Neural cell (in vitro differentiated cells): ENCODE data around the gene ADPRHL1. TPM values are rescaled to one million over a fixed set of nuclear protein-coding genes. Genes with fewer than 3 reads are reported as not detected.
"Not testable (repeated sequence)": the region's sequence is repeated elsewhere in the genome, so short reads cannot be mapped to it uniquely, and the experiment has no call there.

ENCODE experiments used
- H2AFZ ChIP-seq: fragments of 200-600, 300-800 bp; sonication (generic), shearing (Covaris generic); 2 replicates; pipeline ENCODE4 v1.6.0; 2014; ENCODE audit warnings: low read depth, mild to moderate bottlenecking, antibody characterized with exemption, low read length, moderate library complexity
- H3F3A ChIP-seq: fragments of 200-600 bp; shearing (Covaris generic); 2 replicates; pipeline ENCODE4 v1.6.1; 2016; ENCODE audit warnings: mild to moderate bottlenecking, moderate library complexity, mixed read lengths, antibody characterized with exemption, low read length; ENCODE audit not compliant: insufficient read depth, poor library complexity, severe bottlenecking
- H3K27ac ChIP-seq: fragments of 200-600, 300-800 bp; sonication (generic), shearing (Covaris generic); 2 replicates; pipeline ENCODE4 v1.5.1; 2014; ENCODE audit warnings: mild to moderate bottlenecking, low read length, moderate library complexity
- H3K27me3 ChIP-seq: fragments of 300-800, 200-600 bp; sonication (generic), shearing (Covaris generic); 2 replicates; pipeline ENCODE4 v1.6.0; 2014; ENCODE audit warnings: mild to moderate bottlenecking, low read depth, low read length, moderate library complexity; ENCODE audit not compliant: insufficient read depth
- H3K36me3 ChIP-seq: fragments of 300-800, 200-600 bp; sonication (generic), shearing (Covaris generic); 2 replicates; pipeline ENCODE4 v1.5.1; 2014; ENCODE audit warnings: mild to moderate bottlenecking, antibody characterized with exemption, low read length, moderate library complexity; ENCODE audit not compliant: insufficient read depth
- H3K4me2 ChIP-seq: fragments of 300-800, 200-600 bp; sonication (generic), shearing (Covaris generic); 2 replicates; pipeline ENCODE4 v1.6.0; 2014; ENCODE audit warnings: mild to moderate bottlenecking, low read length
- H3K4me3 ChIP-seq: fragments of 300-800, 200-600 bp; sonication (generic), shearing (Covaris generic); 2 replicates; pipeline ENCODE4 v1.5.1; 2014; ENCODE audit warnings: mild to moderate bottlenecking, low read length, moderate library complexity
- H3K79me2 ChIP-seq: fragments of 200-600 bp; shearing (Covaris generic); replicated peaks from 2 replicates; pipeline ENCODE4 v1.6.0; 2014; ENCODE audit warnings: mild to moderate bottlenecking, low read length, moderate library complexity; ENCODE audit not compliant: insufficient read depth
- H3K9ac ChIP-seq: fragments of 300-800, 200-600 bp; sonication (generic), shearing (Covaris generic); 2 replicates; pipeline ENCODE4 v1.6.1; 2016; ENCODE audit warnings: mild to moderate bottlenecking, low read length, mixed read lengths
- H3K9me2 ChIP-seq: fragments of 200-600 bp; shearing (Covaris generic); 2 replicates; pipeline ENCODE4 v1.6.1; 2016; ENCODE audit warnings: mild to moderate bottlenecking, low read length, mixed read lengths; ENCODE audit not compliant: insufficient read depth
- H3K9me3 ChIP-seq: fragments of 200-600, 300-800 bp; sonication (generic), shearing (Covaris generic); 2 replicates; pipeline ENCODE4 v1.6.1; 2016; ENCODE audit warnings: mild to moderate bottlenecking, mixed run types, low read length, moderate library complexity, mixed read lengths
- H4K20me1 ChIP-seq: fragments of 200-600 bp; shearing (Covaris generic); 2 replicates; pipeline ENCODE4 v1.6.1; 2016; ENCODE audit warnings: mild to moderate bottlenecking, mixed run types; ENCODE audit not compliant: insufficient read depth
- CTCF ChIP-seq: fragments of 450-650 bp; IDR thresholded peaks from 2 replicates; pipeline ENCODE4 v1.5.1; 2014; ENCODE audit warnings: antibody characterized with exemption, mild to moderate bottlenecking, moderate library complexity; ENCODE audit not compliant: poor library complexity, severe bottlenecking
- EP300 ChIP-seq: fragments of 450-650 bp; conservative IDR thresholded peaks from 2 replicates; pipeline ENCODE4 v1.6.1; 2014; ENCODE audit warnings: antibody characterized with exemption, mild to moderate bottlenecking, moderate library complexity; ENCODE audit not compliant: poor library complexity, severe bottlenecking
- EZH2 ChIP-seq: fragments of 200-600, 300-800 bp; shearing (Covaris generic), sonication (generic); IDR thresholded peaks from 2 replicates; pipeline ENCODE4 v1.6.1; 2014; ENCODE audit warnings: antibody characterized with exemption, low read length, borderline replicate concordance, mild to moderate bottlenecking; ENCODE audit not compliant: insufficient read depth, poor library complexity, severe bottlenecking
- MXI1 ChIP-seq: fragments of 450-650 bp; conservative IDR thresholded peaks from 2 replicates; pipeline ENCODE4 v1.6.1; 2014; ENCODE audit warnings: antibody characterized with exemption, mild to moderate bottlenecking; ENCODE audit not compliant: poor library complexity, severe bottlenecking
- POLR2AphosphoS5 ChIP-seq: IDR thresholded peaks from 2 replicates; pipeline ENCODE4 v1.6.1; 2012
- RAD21 ChIP-seq: fragments of 450-650 bp; conservative IDR thresholded peaks from 2 replicates; pipeline ENCODE4 v1.6.1; 2014; ENCODE audit warnings: antibody characterized with exemption, mild to moderate bottlenecking, moderate library complexity
- REST ChIP-seq: IDR thresholded peaks from 2 replicates; pipeline ENCODE4 v1.6.1; 2012; ENCODE audit warnings: borderline replicate concordance
- SMC3 ChIP-seq: fragments of 450-650 bp; conservative IDR thresholded peaks from 2 replicates; pipeline ENCODE4 v1.6.1; 2014; ENCODE audit warnings: antibody characterized with exemption, mild to moderate bottlenecking, moderate library complexity; ENCODE audit not compliant: poor library complexity
- TAF1 ChIP-seq: IDR thresholded peaks from 2 replicates; pipeline ENCODE4 v1.6.1; 2012; ENCODE audit warnings: low read depth
- polyA plus RNA-seq: library from polyadenylated mRNA; depleted of rRNA; stranded (reverse); fragments of >200 nt; gene quantifications from 2 replicates; pipeline ENCODE4 v1.2.3, GENCODE V29; 2014

ADPRHL1 gene
- polyA plus RNA-seq, 1 donor from 2014 or later, result 1.1 TPM

GRCh38 chr13:113373811-113374485 is 79.3 kb downstream of the ADPRHL1 start:
- no peaks in the 10 kb centered on the region for H3K9me3 ChIP-seq
- no peak overlapping the region for H3K4me3 ChIP-seq
- no peak overlapping the region for H3K9ac ChIP-seq
- H3K27me3 ChIP-seq, result no peaks in the 10 kb centered on the region
- no peak overlapping the region for H3K27ac ChIP-seq
- no peak overlapping the region for H3K4me2 ChIP-seq
- H3K9me2 ChIP-seq, result no peaks in the 10 kb centered on the region
- TF ChIP-seq POLR2AphosphoS5 (no peak), SMC3 (no peak), MXI1 (no peak), CTCF (no peak), TAF1 (no peak), RAD21 (no peak), EP300 (no peak), EZH2 (no peak), REST (no peak)
- no peaks in the 10 kb centered on the region for H3F3A ChIP-seq
- no peaks in the 10 kb centered on the region for H4K20me1 ChIP-seq
- H2AFZ ChIP-seq, result no peak overlapping the region
- no peaks in the 10 kb centered on the region for H3K79me2 ChIP-seq
- no peaks in the 10 kb centered on the region for H3K36me3 ChIP-seq

- H3K4me3 ChIP-seq, H3K4me2 ChIP-seq, H3K27me3 ChIP-seq: not testable (repeated sequence)
These were observed 81.6 kb downstream of the ADPRHL1 start for GRCh38 chr13:113371701-113372100.

GRCh38 chr13:113371061-113371460 is 82.2 kb downstream of the ADPRHL1 start:
- Histone ChIP-seq H3K27ac (no peak overlapping the region), H3K27me3 (no peaks in the 10 kb centered on the region), H2AFZ (no peak overlapping the region), H3K79me2 (no peaks in the 10 kb centered on the region), H3K4me3 (no peak overlapping the region), H3K36me3 (no peaks in the 10 kb centered on the region), H3F3A (no peaks in the 10 kb centered on the region), H3K9me2 (no peaks in the 10 kb centered on the region), H3K4me2 (no peak overlapping the region), H4K20me1 (no peaks in the 10 kb centered on the region), H3K9me3 (no peaks in the 10 kb centered on the region), H3K9ac (no peak overlapping the region)
- TF ChIP-seq SMC3 (no peak), RAD21 (no peak), POLR2AphosphoS5 (no peak), MXI1 (no peak), EZH2 (no peak), CTCF (no peak), REST (no peak), EP300 (no peak), TAF1 (no peak)

More at GRCh38 chr13:113371701-113372100, 81.6 kb downstream of the ADPRHL1 start:
- H3K79me2 ChIP-seq, H2AFZ ChIP-seq, H3K36me3 ChIP-seq, H3K27ac ChIP-seq, H4K20me1 ChIP-seq, H3K9me2 ChIP-seq, H3K9me3 ChIP-seq, H3F3A ChIP-seq, H3K9ac ChIP-seq: not testable (repeated sequence)
